Spleen (tissue), 7 donors: Measurements from ENCODE around the gene APOBEC3G.

ENCODE experiments used
- POLR2AphosphoS5 ChIP-seq, 3 donors: sonication (generic); formaldehyde crosslinking; IDR thresholded peaks; one replicate each; pipeline ENCODE4 v1.5.1; 2017; ENCODE audit warnings: antibody characterized with exemption in 3 of 3
- TF ChIP-seq, protein P1 (sequence below), 11 experiments: fragments of 200-600 bp in 7 of 11; fragments of 450-650 bp in 4 of 11; sonication (generic) in 4 of 11; IDR thresholded peaks in 8 of 11; conservative IDR thresholded peaks in 3 of 11; 1 replicate in 7 of 11; 2 replicates in 4 of 11; pipeline versions ENCODE4 v1.4.0 to v1.8.0; 2016 to 2021; ENCODE audit warnings: antibody characterized with exemption in 11 of 11, inconsistent platforms in 4 of 11, mild to moderate bottlenecking in 1 of 11
- donor health status: DM: no; HTN: no; CAD: no; lungs with moderate emphysema.
- donor health status: DM: no; HTN: no; CAD: no.
- donor health status: DM: no; HTN: no; CAD: no.

DNA sequence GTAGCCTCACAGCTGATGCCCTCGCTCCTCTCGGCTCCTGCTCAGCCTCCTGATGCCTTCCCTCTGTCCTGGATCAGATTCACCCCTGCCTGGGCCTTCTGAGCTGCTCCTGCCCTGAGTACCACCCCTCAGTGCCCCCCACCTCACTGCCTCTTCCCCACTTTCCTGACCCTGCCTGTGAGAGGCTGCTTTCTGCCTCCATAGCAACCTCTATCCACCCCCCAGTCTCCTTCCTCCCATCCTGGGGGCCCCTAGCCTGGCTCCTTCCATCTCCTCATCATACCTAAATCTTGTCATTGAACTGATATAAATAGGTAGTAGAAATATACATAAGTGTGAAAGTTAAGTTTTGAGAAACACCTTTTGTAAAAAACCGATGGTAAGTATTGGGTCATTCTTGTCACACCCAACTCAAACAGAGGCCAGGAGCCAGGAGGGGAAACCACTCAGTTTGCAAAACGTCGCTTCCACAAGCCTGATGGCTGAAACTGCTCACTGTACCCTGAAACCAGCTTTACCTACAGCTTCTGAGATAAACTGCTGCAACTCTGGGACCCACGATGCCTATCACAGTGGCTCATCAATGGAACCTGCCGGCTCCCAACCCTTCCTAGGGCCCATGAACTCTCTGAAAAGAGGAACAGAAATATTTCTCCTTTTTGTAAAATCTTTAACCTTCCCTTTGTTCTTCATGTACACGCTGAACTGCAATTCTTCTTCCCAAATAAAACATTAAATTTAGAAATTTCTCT, 15.2 kb downstream of the APOBEC3G start:
- TF ChIP-seq, protein P1, sequence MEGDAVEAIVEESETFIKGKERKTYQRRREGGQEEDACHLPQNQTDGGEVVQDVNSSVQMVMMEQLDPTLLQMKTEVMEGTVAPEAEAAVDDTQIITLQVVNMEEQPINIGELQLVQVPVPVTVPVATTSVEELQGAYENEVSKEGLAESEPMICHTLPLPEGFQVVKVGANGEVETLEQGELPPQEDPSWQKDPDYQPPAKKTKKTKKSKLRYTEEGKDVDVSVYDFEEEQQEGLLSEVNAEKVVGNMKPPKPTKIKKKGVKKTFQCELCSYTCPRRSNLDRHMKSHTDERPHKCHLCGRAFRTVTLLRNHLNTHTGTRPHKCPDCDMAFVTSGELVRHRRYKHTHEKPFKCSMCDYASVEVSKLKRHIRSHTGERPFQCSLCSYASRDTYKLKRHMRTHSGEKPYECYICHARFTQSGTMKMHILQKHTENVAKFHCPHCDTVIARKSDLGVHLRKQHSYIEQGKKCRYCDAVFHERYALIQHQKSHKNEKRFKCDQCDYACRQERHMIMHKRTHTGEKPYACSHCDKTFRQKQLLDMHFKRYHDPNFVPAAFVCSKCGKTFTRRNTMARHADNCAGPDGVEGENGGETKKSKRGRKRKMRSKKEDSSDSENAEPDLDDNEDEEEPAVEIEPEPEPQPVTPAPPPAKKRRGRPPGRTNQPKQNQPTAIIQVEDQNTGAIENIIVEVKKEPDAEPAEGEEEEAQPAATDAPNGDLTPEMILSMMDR (IDR thresholded peaks at IDR 0.05 in 8 of 11, conservative IDR thresholded peaks at IDR 0.05 in 3 of 11), result no peak
- no peak for TF ChIP-seq POLR2AphosphoS5 (IDR thresholded peaks at IDR 0.05)
